A673 (cell line): ENCODE results near the gene ACAP2. TPM values are rescaled to one million over a fixed set of nuclear protein-coding genes. Genes with fewer than 3 reads are reported as not detected.

ENCODE experiments used
- BruUV-seq: library from RNA; stranded (reverse); fragments of 400-500 nt; replicated peaks from 2 replicates; lab custom pipeline; 2021; lab: Mats Ljungman, UMichigan
- CTCF ChIA-PET: fragments of 300-600 bp; sonication (Branson Sonifier 250); formaldehyde crosslinking; loops from one replicate; lab custom pipeline; 2022; ENCODE audit warnings: antibody characterized with exemption; lab: Charles Lee
- POLR2A ChIA-PET: fragments of 300-600 bp; sonication (Branson Sonifier 250); formaldehyde crosslinking; loops from one replicate; lab custom pipeline; 2022; ENCODE audit warnings: antibody characterized with exemption; ENCODE audit not compliant: low non-redundant PET; lab: Charles Lee
- DNase-seq: peaks from one replicate; pipeline ENCODE4 v3.0.0-alpha.2; 2015; ENCODE audit warnings: low spot score
- H3K27ac ChIP-seq: fragments of 200-600 bp; sonication (generic); 2 replicates; pipeline ENCODE4 v1.5.1; 2016; ENCODE audit warnings: mixed run types, low read depth, mild to moderate bottlenecking, mixed read lengths, antibody characterized with exemption, low read length; ENCODE audit not compliant: poor library complexity, severe bottlenecking
- H3K27me3 ChIP-seq: fragments of 200-600 bp; sonication (generic); replicated peaks from 2 replicates; pipeline ENCODE4 v1.6.1; 2017; ENCODE audit warnings: mixed run types, low read depth, mild to moderate bottlenecking, mixed read lengths, antibody characterized with exemption, low read length; ENCODE audit not compliant: insufficient read depth, poor library complexity
- H3K36me3 ChIP-seq: fragments of 200-600 bp; sonication (generic); 2 replicates; pipeline ENCODE4 v1.6.1; 2016; ENCODE audit warnings: mixed run types, mild to moderate bottlenecking, mixed read lengths, antibody characterized with exemption, low read length; ENCODE audit not compliant: insufficient read depth, poor library complexity, severe bottlenecking
- H3K4me1 ChIP-seq: fragments of 200-600 bp; sonication (generic); 2 replicates; pipeline ENCODE4 v1.6.1; 2017; ENCODE audit warnings: mixed run types, mild to moderate bottlenecking, mixed read lengths, antibody characterized with exemption, low read length; ENCODE audit not compliant: insufficient read depth, poor library complexity, severe bottlenecking
- H3K4me3 ChIP-seq: fragments of 200-600 bp; sonication (generic); 2 replicates; pipeline ENCODE4 v1.5.1; 2016; ENCODE audit warnings: low read depth, mixed run types, mild to moderate bottlenecking, mixed read lengths, low read length; ENCODE audit not compliant: poor library complexity, severe bottlenecking
- H3K9me3 ChIP-seq: fragments of 200-600 bp; sonication (generic); 2 replicates; pipeline ENCODE4 v1.6.1; 2016; ENCODE audit warnings: mixed run types, low read depth, mild to moderate bottlenecking, mixed read lengths, antibody characterized with exemption, low read length; ENCODE audit not compliant: poor library complexity, severe bottlenecking
- EZH2 ChIP-seq: fragments of 200-600 bp; sonication (generic); IDR thresholded peaks from 2 replicates; pipeline ENCODE4 v1.6.1; 2017; ENCODE audit warnings: borderline replicate concordance, low read depth, mild to moderate bottlenecking, mixed read lengths, antibody characterized with exemption, low read length; ENCODE audit not compliant: poor library complexity, severe bottlenecking
- intact Hi-C: fragments of 100-400 bp; cut with micrococcal nuclease; formaldehyde crosslinking; loops from one replicate; pipeline ENCODE4 v1.10.0; 2022; ENCODE audit not compliant: unreplicated experiment
- total RNA-seq: library from RNA; stranded (reverse); gene quantifications from 2 replicates; pipeline ENCODE4 v1.2.3, GENCODE V29; 2021
- TF ChIP-seq, protein P1 (sequence below): fragments of 300-800, 200-600 bp; sonication (generic); conservative IDR thresholded peaks from 2 replicates; pipeline ENCODE4 v1.5.1; 2017; ENCODE audit warnings: low read depth, mild to moderate bottlenecking, antibody characterized with exemption, low read length, moderate library complexity, mixed read lengths

Gene ACAP2
- total RNA-seq, 1 experiment from 2014 or later, result 47.4 TPM

DNA sequence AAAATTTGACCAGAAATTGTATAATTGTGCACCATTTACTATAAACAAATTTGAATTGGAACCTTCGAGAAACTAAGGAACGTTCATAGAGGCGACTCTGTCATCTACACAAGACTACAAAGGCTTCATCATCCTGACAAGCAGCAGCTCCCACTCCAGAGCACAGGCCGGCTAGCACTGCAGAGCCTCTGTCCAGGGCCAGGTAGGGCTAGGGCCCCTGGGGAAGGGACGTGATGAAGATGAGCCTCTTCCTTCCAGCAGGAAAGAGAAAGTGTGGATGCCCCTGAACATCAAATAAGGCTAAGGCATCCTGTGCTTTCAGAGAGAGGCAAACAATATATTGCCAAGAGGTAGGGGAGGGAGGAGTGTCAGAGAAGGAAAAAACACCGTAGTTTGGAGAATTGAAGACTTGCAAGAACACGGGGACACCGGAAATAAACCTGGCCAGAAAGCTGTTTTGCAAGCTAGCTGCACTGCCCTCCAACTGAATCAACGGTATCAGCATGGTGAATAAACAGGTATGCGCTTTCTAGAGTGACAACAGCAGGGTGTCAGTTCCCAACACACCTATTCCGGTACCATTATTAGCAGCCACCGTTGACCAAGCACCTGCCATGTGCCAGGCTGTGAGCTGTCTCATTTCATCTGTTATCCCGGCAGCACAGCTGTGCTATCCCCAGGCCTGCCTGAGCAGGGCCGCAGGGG, 184.2 kb downstream of the ACAP2 start:
- H3K4me1 ChIP-seq, result peaks cover 65% of the 10 kb centered on the region
- CTCF ChIA-PET, result interaction anchor here (1.7 kb wide), 1 partner anchor 576 kb away, joined by 4 read pairs; no protein-coding TSS in a partner anchor
- peak overlapping the region; percentile 93 for H3K27ac ChIP-seq
- TF ChIP-seq EZH2, result no peak
- TF ChIP-seq, protein P1, sequence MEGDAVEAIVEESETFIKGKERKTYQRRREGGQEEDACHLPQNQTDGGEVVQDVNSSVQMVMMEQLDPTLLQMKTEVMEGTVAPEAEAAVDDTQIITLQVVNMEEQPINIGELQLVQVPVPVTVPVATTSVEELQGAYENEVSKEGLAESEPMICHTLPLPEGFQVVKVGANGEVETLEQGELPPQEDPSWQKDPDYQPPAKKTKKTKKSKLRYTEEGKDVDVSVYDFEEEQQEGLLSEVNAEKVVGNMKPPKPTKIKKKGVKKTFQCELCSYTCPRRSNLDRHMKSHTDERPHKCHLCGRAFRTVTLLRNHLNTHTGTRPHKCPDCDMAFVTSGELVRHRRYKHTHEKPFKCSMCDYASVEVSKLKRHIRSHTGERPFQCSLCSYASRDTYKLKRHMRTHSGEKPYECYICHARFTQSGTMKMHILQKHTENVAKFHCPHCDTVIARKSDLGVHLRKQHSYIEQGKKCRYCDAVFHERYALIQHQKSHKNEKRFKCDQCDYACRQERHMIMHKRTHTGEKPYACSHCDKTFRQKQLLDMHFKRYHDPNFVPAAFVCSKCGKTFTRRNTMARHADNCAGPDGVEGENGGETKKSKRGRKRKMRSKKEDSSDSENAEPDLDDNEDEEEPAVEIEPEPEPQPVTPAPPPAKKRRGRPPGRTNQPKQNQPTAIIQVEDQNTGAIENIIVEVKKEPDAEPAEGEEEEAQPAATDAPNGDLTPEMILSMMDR, result no peak
- POLR2A ChIA-PET, result interaction anchor here (0.9 kb wide), 1 partner anchor 76 kb away, joined by 4 read pairs; no protein-coding TSS in a partner anchor
- H3K36me3 ChIP-seq, result no peaks in the 10 kb centered on the region
- H3K9me3 ChIP-seq, result no peaks in the 10 kb centered on the region
- intact Hi-C loops, result loop anchor here (2.0 kb wide), 2 partner anchors 70 to 106 kb away; no protein-coding TSS in a partner anchor
- H3K27me3 ChIP-seq, result no peaks in the 10 kb centered on the region
- no TSS peak for BruUV-seq
- peak overlapping the region; percentile 76 for H3K4me3 ChIP-seq
- DNase-seq, result no peak

DNA sequence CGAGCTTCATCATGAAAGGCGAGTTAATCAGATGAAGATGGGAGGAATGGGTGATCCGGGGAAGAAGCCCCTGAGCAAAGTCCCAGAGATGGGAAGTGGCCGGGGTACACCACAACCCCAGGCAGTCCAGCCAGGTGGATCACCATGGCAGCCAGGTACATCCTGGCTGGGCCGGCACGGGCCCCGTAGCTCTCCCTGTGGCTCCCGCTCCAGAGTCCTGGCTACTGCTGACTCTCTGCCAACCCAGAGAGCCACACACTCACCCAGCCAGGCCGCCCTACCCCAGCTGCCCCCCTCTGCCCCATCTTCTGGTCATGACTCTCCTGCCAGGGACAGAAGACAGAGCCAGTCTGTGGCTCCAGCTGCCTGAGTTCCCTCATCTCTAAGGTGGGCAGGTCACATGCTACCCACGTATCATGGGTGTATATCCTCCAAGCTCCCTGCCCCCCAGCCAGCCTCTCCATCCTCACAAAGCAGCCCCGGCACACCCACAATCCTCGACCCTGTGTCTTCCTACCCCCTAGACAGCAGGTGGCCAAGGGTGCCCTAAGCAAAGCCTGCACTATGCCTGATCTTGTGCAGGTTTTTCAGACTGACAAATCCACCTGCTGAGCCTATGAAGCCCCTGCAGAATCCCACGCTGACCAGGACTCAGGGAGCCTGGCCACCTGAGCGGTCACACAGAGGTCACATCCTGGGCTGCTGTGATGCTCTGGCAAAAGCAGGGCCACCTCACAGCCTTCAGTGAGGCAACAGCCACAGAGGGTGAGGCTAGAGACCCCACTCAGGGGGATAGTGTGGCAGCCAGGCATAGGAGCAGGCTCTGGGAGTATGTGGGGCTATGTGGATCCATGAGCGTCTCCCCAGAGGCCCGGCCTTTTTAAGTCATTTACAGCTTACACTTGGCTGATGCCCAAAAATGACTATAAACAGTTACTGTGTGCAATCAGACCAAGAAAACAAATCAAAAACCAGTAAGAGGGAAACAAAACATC, 185.1 kb downstream of the ACAP2 start:
- intact Hi-C loops, result loop anchor here (2.0 kb wide), 2 partner anchors 69 to 105 kb away; no protein-coding TSS in a partner anchor
- CTCF ChIA-PET, result interaction anchor here (1.1 to 1.7 kb wide), 2 partner anchors 570 to 575 kb away, joined by 3 to 4 read pairs; no protein-coding TSS in a partner anchor
- H3K9me3 ChIP-seq, result no peaks in the 10 kb centered on the region
- TF ChIP-seq, protein P1, result no peak
- no peak for TF ChIP-seq EZH2
- peak; percentile 68 for DNase-seq
- POLR2A ChIA-PET, result interaction anchor here (0.9 kb wide), 1 partner anchor 75 kb away, joined by 4 read pairs; no protein-coding TSS in a partner anchor
- H3K4me1 ChIP-seq, result peaks cover 66% of the 10 kb centered on the region
- BruUV-seq, result no TSS peak
- H3K4me3 ChIP-seq, result no peak overlapping the region
- no peaks in the 10 kb centered on the region for H3K27me3 ChIP-seq
- no peaks in the 10 kb centered on the region for H3K36me3 ChIP-seq
- H3K27ac ChIP-seq, result peak overlapping the region; percentile 93
